ENCODE results near the gene CDH23. TPM values are rescaled to one million over a fixed set of nuclear protein-coding genes. Genes with fewer than 3 reads are reported as not detected.

The CDH23 gene
- total RNA-seq, 1 experiment from 2014 or later: 0.40 TPM

DNA sequence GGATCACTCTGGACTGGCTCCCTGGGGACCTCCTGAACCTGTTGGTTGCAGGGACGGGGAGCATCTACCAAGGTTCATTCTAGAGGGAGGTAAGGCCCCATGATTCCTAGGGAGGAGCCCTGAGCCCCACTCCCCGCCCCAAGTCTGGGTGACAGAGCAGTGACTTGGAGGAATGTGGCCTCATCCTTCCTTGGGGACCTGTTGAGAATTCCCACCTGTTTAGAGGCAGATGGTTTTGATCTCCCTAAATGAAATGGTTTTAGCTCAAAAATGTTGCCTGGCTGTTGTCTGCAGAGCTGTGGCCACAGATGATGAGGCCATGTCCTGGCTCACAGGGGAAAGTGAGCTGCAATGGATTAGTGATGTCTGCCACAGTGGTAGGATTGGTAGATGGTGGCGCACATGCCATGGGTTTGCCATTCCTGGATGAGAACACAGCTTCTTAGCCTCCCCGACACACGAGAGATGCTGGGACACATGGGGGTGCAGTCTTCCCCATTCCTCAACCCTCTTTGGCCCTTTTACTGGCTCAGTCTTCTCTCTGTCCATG, 310.6 kb downstream of the CDH23 start:
- no peak for DNase-seq (ENCODE audit: low read depth)

- peak; percentile 46 for DNase-seq (ENCODE audit: low read depth)
These were observed 311.6 kb downstream of the CDH23 start for GRCh38 chr10:71708301-71708703.

- no peak for DNase-seq (ENCODE audit: low read depth)
These were observed 312.5 kb downstream of the CDH23 start for GRCh38 chr10:71708897-71709882.

DNA sequence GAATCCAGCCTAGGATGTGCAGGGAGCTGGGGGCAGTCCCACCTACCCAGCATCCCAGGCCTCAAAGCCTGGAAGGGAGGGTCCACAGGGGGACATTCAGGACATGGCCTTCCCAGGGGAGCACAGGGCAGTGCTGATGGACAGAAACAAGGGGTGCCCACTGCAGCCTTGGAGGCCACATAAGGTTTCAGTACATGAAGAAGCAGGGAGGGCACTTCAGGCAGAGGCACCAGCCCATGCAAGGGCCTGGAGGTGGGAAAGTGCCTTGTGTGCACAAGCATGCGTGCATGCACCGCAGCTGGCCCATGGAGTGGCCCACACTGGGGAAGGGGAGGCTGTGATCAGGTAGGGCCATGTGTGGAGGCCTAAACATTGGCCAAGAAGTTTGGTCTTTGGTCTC, 313.8 kb downstream of the CDH23 start:
- DNase-seq (ENCODE audit: low read depth): no peak

DNA sequence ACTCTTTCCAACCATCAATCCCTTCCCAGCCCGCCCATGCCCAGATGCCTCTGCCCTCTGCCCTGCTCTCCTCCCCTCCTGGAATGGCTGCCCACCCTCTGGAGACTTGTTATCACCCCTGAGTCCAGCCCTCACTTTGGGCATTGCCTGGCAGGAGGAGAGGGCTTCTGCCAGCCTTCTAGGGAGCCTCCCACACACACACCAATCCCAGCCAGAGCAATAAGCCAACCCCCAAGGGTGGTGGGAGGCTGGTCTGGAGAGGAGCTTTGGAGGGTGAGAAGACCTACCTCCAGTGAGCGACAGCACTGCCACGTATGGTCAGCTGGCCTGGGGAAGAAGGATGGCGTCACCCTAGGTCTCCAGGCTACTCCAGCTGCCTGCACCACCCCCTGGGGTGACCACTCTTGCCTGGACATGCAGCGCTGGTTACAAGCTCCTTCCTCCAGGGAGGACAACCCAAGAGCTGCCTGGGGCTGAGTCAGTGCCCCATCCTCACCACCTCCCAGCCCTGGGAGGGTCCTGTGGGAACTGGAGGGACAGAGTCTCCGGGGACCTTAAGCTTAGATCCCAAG, 314.4 kb downstream of the CDH23 start:
- DNase-seq (ENCODE audit: low read depth): no peak

GRCh38 chr10:71712170-71712569, 315.4 kb downstream of the CDH23 start:
- no peak for DNase-seq (ENCODE audit: low read depth)

DNA sequence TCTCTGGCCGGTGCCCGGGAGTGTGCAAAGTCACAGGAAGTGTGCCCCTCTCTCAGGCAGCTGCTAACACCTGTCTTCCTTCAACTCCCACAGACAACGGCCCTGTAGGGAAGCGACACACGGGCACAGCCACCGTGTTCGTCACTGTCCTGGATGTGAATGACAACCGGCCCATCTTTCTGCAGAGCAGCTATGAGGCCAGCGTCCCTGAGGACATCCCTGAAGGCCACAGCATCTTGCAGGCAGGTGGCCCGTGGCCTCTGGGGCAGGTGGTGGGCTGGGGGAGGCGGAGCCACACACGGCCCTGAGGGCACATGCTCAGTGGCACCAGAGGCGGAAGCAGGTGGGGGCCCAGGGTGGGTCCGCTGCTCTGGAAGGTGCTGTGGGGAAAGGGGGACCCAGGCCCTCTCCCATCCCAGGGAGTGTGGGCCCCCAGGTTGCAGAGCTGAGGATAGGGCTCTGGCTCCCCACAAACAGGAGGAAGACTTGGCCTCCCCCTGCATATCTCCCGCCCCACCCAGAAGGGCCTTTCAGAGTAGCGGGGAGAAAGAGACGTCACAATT, 315.9 kb downstream of the CDH23 start:
- DNase-seq (ENCODE audit: low read depth): no peak

- DNase-seq (ENCODE audit: low read depth): peak; percentile 65
These were observed 316.7 kb downstream of the CDH23 start for GRCh38 chr10:71713135-71714030.

DNA sequence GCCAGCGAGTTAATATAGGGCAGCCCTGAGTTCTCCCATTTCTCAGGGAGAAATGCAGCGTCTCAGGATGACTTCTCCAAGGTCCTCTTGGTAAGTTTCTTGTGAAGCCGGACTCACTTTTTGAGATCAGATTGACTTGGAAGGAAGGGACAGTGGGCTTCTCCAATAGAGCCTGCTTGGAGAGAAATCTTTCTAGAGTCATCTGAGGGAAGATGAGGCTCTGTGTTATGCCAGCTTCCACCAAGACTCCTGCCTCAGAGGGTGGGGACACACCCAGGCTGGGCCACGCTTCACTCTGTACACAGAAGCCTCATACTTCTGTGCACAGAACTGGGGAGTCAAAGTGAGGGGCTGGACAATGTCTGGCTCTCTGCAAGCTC, 317.3 kb downstream of the CDH23 start:
- DNase-seq (ENCODE audit: low read depth): no peak

DNA sequence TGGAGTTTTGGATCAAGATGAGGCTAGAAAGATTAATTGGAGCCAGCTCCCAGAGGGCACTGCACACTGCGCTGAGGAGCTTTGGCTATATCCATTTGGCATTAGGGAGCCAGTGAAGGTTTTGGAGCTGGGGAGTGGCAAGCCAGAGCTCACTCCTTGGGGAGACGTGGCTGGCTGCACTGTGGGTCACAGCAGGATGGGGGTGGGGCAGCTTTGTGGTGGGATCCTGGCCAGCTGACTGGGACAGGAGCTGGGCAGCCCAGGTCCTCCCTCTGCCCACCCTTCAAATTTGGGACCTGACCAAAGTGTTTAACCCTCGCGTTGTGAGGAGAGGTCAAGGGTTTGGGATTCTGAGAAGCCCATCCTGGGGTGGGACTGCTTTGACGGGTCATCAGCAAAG, 317.9 kb downstream of the CDH23 start:
- DNase-seq (ENCODE audit: low read depth): no peak

DNA sequence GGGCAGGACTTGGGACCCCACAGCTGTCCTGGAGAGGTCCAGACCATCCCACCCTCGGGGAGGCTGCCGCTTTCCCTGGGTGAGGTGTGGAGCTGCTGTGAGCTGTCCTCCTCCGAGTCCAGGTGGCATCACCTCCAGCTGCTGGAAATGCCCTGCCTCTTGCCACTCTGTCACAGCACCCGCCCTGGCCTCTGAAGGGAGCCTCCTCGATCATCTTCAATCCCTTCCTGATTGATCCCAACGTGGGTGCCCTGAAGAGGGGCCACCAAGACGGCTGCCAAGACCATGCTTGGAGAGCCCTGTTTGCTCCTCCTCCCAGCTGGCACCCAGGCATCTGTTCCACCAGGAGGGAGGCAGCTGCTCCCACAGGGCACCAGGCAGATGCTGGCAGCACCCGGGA, 318.3 kb downstream of the CDH23 start:
- no peak for DNase-seq (ENCODE audit: low read depth)

- DNase-seq (ENCODE audit: low read depth): no peak
These were observed 319.1 kb downstream of the CDH23 start for GRCh38 chr10:71715860-71716259.

DNA sequence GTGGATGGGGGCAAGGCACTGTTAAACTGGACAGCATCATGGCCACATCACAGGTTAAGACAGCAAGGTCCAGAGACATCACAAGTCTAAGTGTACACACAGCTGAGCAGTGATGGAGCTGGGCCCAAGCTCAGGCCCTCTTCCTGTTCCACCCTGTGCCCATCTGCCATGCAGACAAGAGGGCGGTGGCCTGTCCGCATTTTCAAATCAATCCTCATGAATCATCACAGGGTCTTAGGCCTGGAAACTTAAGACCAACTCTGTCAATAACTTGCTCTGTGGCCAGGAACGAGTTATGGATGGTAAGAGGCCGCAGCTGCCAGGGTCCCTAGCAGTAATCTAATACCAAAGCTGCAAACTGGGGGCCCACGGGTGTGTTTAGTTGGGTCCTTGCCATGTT, 319.7 kb downstream of the CDH23 start:
- DNase-seq (ENCODE audit: low read depth): no peak

DNA sequence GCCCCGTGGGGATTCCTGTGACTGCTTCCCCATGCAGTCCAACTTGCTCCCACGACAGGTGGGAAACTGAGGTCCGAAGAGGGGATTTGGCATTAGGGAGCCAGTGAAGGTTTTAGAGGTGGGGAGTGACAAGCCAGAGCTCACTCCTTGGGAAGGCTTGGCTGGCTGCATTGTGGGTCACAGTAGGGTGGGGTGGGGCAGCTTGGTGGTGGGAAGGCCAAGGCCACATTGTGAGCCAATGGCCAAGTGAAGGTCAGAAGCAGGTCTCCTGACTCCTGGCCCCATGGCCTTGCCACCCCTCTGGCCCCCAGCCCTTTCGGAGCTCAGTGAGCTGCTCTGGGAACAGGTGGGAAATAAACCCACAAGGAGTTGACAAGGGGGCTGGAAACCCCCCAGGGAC, 320.3 kb downstream of the CDH23 start:
- no peak for DNase-seq (ENCODE audit: low read depth)

- DNase-seq (ENCODE audit: low read depth): no peak
These were observed 320.8 kb downstream of the CDH23 start for GRCh38 chr10:71717551-71717951.

DNA sequence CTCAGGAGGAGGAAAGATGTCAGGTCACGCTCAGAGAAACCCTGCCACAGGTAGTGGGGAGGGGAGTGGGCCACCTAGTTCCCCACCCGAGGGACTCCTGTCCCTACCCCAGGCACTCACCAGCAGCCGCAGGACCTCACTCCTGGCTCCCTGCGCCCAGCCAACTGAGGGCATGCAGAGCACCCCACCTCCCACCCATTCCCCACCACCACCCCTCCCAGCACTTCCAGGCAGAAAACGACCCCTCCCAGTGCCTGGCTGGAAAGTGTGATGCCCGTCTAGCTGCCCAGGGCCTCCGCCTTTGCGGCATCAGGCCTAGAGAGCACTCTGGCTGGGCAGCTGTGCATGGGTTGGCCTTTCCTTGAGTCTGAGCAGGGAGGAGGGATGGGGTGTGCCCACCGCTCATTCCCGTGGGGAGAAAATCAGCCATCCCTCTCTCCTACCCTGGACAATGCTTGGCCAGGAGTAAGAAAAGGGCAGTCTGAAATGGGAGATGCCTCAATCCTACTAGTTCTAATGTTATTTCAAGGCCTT, 321.5 kb downstream of the CDH23 start:
- DNase-seq (ENCODE audit: low read depth): no peak

- DNase-seq (ENCODE audit: low read depth): no peak
These were observed 322.3 kb downstream of the CDH23 start for GRCh38 chr10:71719042-71719441.

- DNase-seq (ENCODE audit: low read depth): no peak
These were observed 322.9 kb downstream of the CDH23 start, which contains the start of gene C10orf105 for GRCh38 chr10:71719464-71720201. TSS of gene C10orf105 (minus strand) at chr10:71719778. CDS start at chr10:71716337, 3,441 bp downstream.

DNA sequence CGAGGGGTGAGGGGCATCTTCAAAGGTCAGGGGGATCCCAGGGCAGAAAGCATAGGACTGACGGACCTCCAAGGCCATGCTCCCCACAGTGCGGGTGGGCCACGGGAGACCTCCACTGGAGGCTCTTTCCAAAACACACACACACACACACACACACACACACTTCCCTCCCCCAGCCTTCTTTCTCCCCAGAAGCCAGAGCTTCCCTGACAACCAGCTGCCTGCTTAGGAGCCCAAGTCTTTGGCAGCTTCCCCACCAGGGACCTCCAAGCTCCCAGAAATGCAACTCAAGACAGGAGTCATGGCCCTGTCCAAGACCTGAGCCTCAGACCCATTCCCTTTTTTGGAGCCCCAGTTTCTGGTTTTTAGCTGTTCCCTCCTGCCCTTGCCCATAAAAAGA, 323.6 kb downstream of the CDH23 start:
- DNase-seq (ENCODE audit: low read depth): no peak

GRCh38 chr10:71721313-71721712, 324.6 kb downstream of the CDH23 start:
- DNase-seq (ENCODE audit: low read depth): no peak
